OCI-LY3 (cell line): ENCODE data around the gene PARVA.

Experiments used
- H2AFZ ChIP-seq: fragments of 200-600, 300-600 bp; shearing (Covaris generic); 2 replicates; pipeline ENCODE4 v1.6.0; 2014; ENCODE audit warnings: antibody characterized with exemption, low read depth, low read length
- H3K27ac ChIP-seq: fragments of 200-600, 300-600 bp; sonication (generic); 2 replicates; pipeline ENCODE4 v1.5.1; 2014; ENCODE audit warnings: mild to moderate bottlenecking, low read length, moderate library complexity, mixed read lengths
- H3K27me3 ChIP-seq: fragments of 200-600, 300-600 bp; sonication (generic); 2 replicates; pipeline ENCODE4 v1.6.1; 2014; ENCODE audit warnings: low read depth, low read length, mixed read lengths
- H3K36me3 ChIP-seq: fragments of 200-600, 300-600 bp; sonication (generic); replicated peaks from 2 replicates; pipeline ENCODE3; 2014; ENCODE audit warnings: low read depth, low read length, mixed read lengths
- H3K4me1 ChIP-seq: fragments of 300-600, 200-600 bp; sonication (generic); 2 replicates; pipeline ENCODE4 v1.6.1; 2014; ENCODE audit warnings: low read length, mixed read lengths
- H3K4me2 ChIP-seq: fragments of 200-600, 300-600 bp; sonication (generic); 2 replicates; pipeline ENCODE4 v1.6.1; 2014; ENCODE audit warnings: low read length, mixed read lengths
- H3K4me3 ChIP-seq: fragments of 300-600, 200-600 bp; sonication (generic); 2 replicates; pipeline ENCODE4 v1.5.1; 2014; ENCODE audit warnings: antibody characterized with exemption, mild to moderate bottlenecking, low read length, moderate library complexity
- H3K79me2 ChIP-seq: fragments of 300-600, 200-600 bp; shearing (Covaris generic); 2 replicates; pipeline ENCODE4 v1.6.1; 2014; ENCODE audit warnings: mild to moderate bottlenecking, low read length, mixed read lengths
- H3K9ac ChIP-seq: fragments of 300-600, 200-600 bp; shearing (Covaris generic); 2 replicates; pipeline ENCODE4 v1.6.0; 2014; ENCODE audit warnings: mild to moderate bottlenecking, low read length, moderate library complexity
- H3K9me3 ChIP-seq: fragments of 200-600, 300-600 bp; shearing (Covaris generic); 2 replicates; pipeline ENCODE4 v1.6.1; 2014; ENCODE audit warnings: low read length, mixed read lengths; ENCODE audit not compliant: insufficient read depth
- H4K20me1 ChIP-seq: fragments of 200-600, 300-600 bp; sonication (generic); 2 replicates; pipeline ENCODE4 v1.6.1; 2016; ENCODE audit warnings: low read length, mixed read lengths; ENCODE audit not compliant: insufficient read depth
- EZH2phosphoT487 ChIP-seq: fragments of 200-600 bp; shearing (Covaris generic); IDR thresholded peaks from 2 replicates; pipeline ENCODE4 v1.6.1; 2018; ENCODE audit warnings: antibody characterized with exemption, mixed run types, low read depth
- TF ChIP-seq, protein P1 (sequence below): fragments of 200-600, 300-600 bp; sonication (generic); IDR thresholded peaks from 2 replicates; pipeline ENCODE4 v1.5.1; 2014; ENCODE audit warnings: antibody characterized with exemption, low read length, low read depth

PARVA gene

DNA sequence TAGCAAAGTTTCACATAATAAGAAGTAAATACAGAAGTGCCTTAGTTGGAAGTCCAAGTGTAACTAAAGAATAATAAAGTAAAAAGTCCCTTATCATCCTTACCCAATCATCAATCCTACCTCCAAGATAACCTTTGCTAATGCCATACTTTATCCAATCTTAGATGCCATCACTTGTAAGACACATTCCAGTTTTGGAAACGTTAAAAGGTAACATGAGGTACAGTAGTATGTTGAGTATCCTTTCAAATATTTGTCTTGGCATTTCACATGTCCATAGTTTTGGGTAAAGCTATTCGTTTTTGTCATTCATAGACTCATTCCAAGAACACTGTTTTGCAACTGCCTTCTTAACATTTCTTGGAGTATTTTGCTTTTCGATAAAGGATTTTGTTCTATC, 181.6 kb downstream of the PARVA start:
- TF ChIP-seq, protein P1, sequence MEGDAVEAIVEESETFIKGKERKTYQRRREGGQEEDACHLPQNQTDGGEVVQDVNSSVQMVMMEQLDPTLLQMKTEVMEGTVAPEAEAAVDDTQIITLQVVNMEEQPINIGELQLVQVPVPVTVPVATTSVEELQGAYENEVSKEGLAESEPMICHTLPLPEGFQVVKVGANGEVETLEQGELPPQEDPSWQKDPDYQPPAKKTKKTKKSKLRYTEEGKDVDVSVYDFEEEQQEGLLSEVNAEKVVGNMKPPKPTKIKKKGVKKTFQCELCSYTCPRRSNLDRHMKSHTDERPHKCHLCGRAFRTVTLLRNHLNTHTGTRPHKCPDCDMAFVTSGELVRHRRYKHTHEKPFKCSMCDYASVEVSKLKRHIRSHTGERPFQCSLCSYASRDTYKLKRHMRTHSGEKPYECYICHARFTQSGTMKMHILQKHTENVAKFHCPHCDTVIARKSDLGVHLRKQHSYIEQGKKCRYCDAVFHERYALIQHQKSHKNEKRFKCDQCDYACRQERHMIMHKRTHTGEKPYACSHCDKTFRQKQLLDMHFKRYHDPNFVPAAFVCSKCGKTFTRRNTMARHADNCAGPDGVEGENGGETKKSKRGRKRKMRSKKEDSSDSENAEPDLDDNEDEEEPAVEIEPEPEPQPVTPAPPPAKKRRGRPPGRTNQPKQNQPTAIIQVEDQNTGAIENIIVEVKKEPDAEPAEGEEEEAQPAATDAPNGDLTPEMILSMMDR: no peak
- TF ChIP-seq EZH2phosphoT487: no peak

DNA sequence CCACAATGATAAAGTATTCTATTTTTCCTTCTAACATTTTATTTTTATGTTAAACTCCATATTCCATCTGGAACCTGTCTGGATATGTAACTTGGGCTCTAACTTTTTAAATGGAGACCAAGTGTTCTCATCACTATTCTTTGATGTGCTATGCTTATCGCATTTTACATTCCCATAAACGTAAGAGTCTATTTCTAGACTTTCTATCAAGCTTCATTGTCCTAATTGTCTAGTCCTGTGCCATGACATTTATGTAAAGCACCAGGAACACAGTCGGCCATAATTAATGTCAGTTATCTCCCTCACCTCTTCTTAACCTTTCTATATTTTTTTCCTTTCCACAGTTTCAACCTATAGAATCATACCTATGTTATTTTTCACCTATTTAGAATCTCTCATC, 183.0 kb downstream of the PARVA start:
- H4K20me1 ChIP-seq: no peaks in the 10 kb centered on the region
- H3K27me3 ChIP-seq: peaks cover 19% of the 10 kb centered on the region
- TF ChIP-seq, protein P1: no peak
- no peak for TF ChIP-seq EZH2phosphoT487

More for the DNA sequence above, 181.6 kb downstream of the PARVA start:
- H3K4me3 ChIP-seq: no peak overlapping the region
- no peaks in the 10 kb centered on the region for H3K79me2 ChIP-seq
- H3K9me3 ChIP-seq: no peaks in the 10 kb centered on the region
- no peaks in the 10 kb centered on the region for H3K4me1 ChIP-seq
- no peak overlapping the region for H3K27ac ChIP-seq
- H3K4me2 ChIP-seq: no peak overlapping the region
- peaks cover 24% of the 10 kb centered on the region for H3K27me3 ChIP-seq
- no peak overlapping the region for H2AFZ ChIP-seq
- H3K36me3 ChIP-seq: no peaks in the 10 kb centered on the region
- H3K9ac ChIP-seq: no peak overlapping the region
- no peaks in the 10 kb centered on the region for H4K20me1 ChIP-seq

DNA sequence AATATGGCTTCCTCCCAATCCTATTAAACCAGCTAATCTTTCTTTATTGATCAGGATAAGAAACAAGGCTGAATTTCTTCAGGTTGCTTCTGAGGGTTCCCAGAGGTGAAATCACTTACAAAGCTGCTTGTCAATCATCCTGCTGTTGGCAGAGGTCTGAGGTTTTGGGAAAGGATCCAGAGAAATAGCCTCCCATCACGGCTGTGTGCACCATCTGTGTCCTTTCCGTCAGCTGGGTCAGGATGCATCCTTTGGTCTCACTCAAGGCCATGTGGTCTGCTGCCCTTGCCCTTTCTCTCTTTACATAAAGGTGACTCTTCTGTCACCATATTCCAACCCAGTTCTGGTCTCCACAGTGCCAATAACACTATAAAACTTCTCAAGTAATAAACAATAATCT, 183.5 kb downstream of the PARVA start:
- Histone ChIP-seq H3K27me3 (peaks cover 19% of the 10 kb centered on the region), H3K4me3 (no peak overlapping the region), H3K4me1 (no peaks in the 10 kb centered on the region), H3K4me2 (no peak overlapping the region), H3K27ac (no peak overlapping the region), H3K9ac (no peak overlapping the region), H3K36me3 (no peaks in the 10 kb centered on the region), H3K79me2 (no peaks in the 10 kb centered on the region), H3K9me3 (no peaks in the 10 kb centered on the region), H2AFZ (no peak overlapping the region), H4K20me1 (no peaks in the 10 kb centered on the region)
- TF ChIP-seq EZH2phosphoT487: no peak
- TF ChIP-seq, protein P1: no peak

More for the DNA sequence above, 183.0 kb downstream of the PARVA start:
- no peak overlapping the region for H3K4me3 ChIP-seq
- H3K79me2 ChIP-seq: no peaks in the 10 kb centered on the region
- no peaks in the 10 kb centered on the region for H3K9me3 ChIP-seq
- no peak overlapping the region for H3K27ac ChIP-seq
- no peak overlapping the region for H3K4me2 ChIP-seq
- H2AFZ ChIP-seq: no peak overlapping the region
- H3K9ac ChIP-seq: no peak overlapping the region
- no peaks in the 10 kb centered on the region for H3K36me3 ChIP-seq
- H3K4me1 ChIP-seq: no peaks in the 10 kb centered on the region

DNA sequence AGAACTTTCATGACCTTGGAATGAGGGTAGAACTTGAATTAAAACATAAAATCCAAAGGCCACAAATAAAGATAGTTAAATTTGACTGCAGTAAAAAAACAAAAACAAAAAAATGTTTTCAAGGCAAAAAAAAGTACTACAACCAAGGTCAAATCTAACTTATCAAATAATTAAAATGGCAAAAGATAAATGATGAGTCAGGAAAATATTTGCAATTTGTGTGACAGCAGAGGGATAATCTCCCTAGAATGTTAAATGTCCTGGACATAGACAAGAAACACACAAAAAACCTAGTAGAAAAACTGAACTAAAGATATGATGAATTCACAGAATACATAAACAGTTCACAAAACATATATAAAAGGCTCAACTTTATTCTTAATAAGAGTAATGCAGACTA, 186.6 kb downstream of the PARVA start:
- H4K20me1 ChIP-seq: no peaks in the 10 kb centered on the region
- no peak overlapping the region for H2AFZ ChIP-seq
- H3K4me1 ChIP-seq: no peaks in the 10 kb centered on the region
- TF ChIP-seq, protein P1: no peak
- no peak for TF ChIP-seq EZH2phosphoT487
- peaks cover 13% of the 10 kb centered on the region; the same call in 1 of the 2 replicates for H3K27me3 ChIP-seq
- no peaks in the 10 kb centered on the region for H3K79me2 ChIP-seq
- H3K36me3 ChIP-seq: no peaks in the 10 kb centered on the region
- no peaks in the 10 kb centered on the region for H3K9me3 ChIP-seq
- H3K4me2 ChIP-seq: no peak overlapping the region
- H3K4me3 ChIP-seq: no peak overlapping the region
- no peak overlapping the region for H3K9ac ChIP-seq
- H3K27ac ChIP-seq: no peak overlapping the region
